Progenitor cell of endocrine pancreas (in vitro differentiated cells): ENCODE data around the gene MAGI1. TPM values are rescaled to one million over a fixed set of nuclear protein-coding genes. Genes with fewer than 3 reads are reported as not detected.
A peak's percentile ranks its signal among the peaks of the same experiment; 100 is the strongest.
"Not testable (repeated sequence)": the region's sequence is repeated elsewhere in the genome, so short reads cannot be mapped to it uniquely, and the experiment has no call there.

ENCODE experiments used
- DNase-seq: peaks from one replicate; pipeline ENCODE4 v3.0.0; 2021; ENCODE audit warnings: low spot score; ENCODE audit not compliant: unreplicated experiment
- H3K27ac Mint-ChIP-seq: 2 replicates; pipeline ENCODE4 v1.8.0; 2021; ENCODE audit warnings: mild to moderate bottlenecking, moderate library complexity, mixed read lengths
- H3K27me3 Mint-ChIP-seq: 2 replicates; pipeline ENCODE4 v1.8.0; 2021; ENCODE audit warnings: mixed read lengths
- H3K36me3 Mint-ChIP-seq: 2 replicates; pipeline ENCODE4 v1.8.0; 2022; ENCODE audit warnings: mixed read lengths; ENCODE audit not compliant: insufficient read depth
- H3K4me1 Mint-ChIP-seq: 2 replicates; pipeline ENCODE4 v1.8.0; 2021; ENCODE audit warnings: low read depth, mixed read lengths
- H3K4me3 Mint-ChIP-seq: 2 replicates; pipeline ENCODE4 v1.8.0; 2021; ENCODE audit warnings: low read depth, mild to moderate bottlenecking, moderate library complexity, mixed read lengths
- H3K9me3 Mint-ChIP-seq: 2 replicates; pipeline ENCODE4 v1.8.0; 2021; ENCODE audit warnings: low read depth, mixed read lengths
- CTCF ChIP-seq: fragments of 200-600 bp; sonication (generic); IDR thresholded peaks from one replicate; pipeline ENCODE4 v1.5.0; 2021; ENCODE audit warnings: antibody characterized with exemption, mild to moderate bottlenecking; ENCODE audit not compliant: unreplicated experiment
- total RNA-seq: library from RNA; stranded (reverse); gene quantifications from 2 replicates; pipeline ENCODE4 v1.2.1, GENCODE V29; 2021

Gene MAGI1
- total RNA-seq, 1 donor from 2014 or later = 142 TPM

DNA sequence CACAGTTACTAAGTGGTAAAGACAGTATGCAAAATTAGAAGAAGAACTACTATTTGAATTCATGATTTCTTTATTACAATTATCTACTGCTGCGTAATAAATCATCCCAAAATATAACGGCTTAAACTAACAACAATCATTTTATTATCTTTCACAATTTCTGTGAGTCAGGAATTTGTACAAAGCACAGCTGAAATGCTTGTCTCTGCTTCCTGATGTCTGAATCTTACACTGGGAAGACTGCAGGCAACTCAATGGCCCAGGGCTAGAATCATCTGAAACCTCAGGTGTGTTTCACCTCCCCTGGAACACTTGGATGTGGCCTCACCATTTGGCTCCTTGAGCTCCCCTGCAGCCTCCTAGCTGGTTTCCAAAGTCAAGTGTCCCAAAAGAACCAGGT lies 145.1 kb downstream of the MAGI1 start:
- no peaks in the 10 kb centered on the region for H3K36me3 Mint-ChIP-seq
- H3K27ac Mint-ChIP-seq = peak overlapping the region; percentile 9
- H3K4me3 Mint-ChIP-seq = no peak overlapping the region
- no peaks in the 10 kb centered on the region for H3K9me3 Mint-ChIP-seq
- no peaks in the 10 kb centered on the region for H3K27me3 Mint-ChIP-seq
- no peak for TF ChIP-seq CTCF
- peaks cover 29% of the 10 kb centered on the region for H3K4me1 Mint-ChIP-seq
- no peak for DNase-seq

- not testable (repeated sequence) for H3K27me3 Mint-ChIP-seq, H3K27ac Mint-ChIP-seq, DNase-seq, H3K36me3 Mint-ChIP-seq, H3K4me3 Mint-ChIP-seq, H3K9me3 Mint-ChIP-seq
- H3K4me1 Mint-ChIP-seq = peaks cover 34% of the 10 kb centered on the region
Observed at GRCh38 chr3:65891477-65891876, 147.2 kb downstream of the MAGI1 start.

GRCh38 chr3:65890328-65890727 lies 148.4 kb downstream of the MAGI1 start:
- Mint-ChIP-seq H3K9me3 (no peaks in the 10 kb centered on the region), H3K27me3 (no peaks in the 10 kb centered on the region), H3K36me3 (peaks cover 1% of the 10 kb centered on the region), H3K4me1 (peaks cover 31% of the 10 kb centered on the region), H3K4me3 (no peak overlapping the region), H3K27ac (no peak overlapping the region)
- no peak for TF ChIP-seq CTCF
- no peak for DNase-seq

DNA sequence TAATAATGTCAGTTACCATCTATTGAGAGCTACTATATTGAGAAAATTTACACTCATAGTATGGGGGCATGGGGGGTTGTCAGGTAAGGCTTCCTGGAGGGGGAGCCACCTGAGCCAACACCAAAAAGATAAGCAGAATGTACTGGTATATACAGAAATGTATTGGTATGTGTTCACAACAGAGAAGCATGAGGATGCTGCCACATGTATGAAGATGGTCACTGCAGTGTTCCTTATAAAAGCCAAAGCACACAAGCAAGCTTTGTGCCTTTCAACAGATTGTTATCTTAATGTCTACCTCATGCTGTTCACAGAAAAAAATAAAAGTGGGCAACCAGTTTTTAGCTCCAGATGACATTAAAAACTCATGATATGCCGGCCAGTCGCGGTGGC lies 149.0 kb downstream of the MAGI1 start:
- Mint-ChIP-seq H3K4me3 (no peak overlapping the region), H3K4me1 (peaks cover 27% of the 10 kb centered on the region), H3K27me3 (no peaks in the 10 kb centered on the region), H3K9me3 (no peaks in the 10 kb centered on the region), H3K36me3 (peaks cover 1% of the 10 kb centered on the region), H3K27ac (peak overlapping the region; percentile 64)
- no peak for DNase-seq
- TF ChIP-seq CTCF = no peak

DNA sequence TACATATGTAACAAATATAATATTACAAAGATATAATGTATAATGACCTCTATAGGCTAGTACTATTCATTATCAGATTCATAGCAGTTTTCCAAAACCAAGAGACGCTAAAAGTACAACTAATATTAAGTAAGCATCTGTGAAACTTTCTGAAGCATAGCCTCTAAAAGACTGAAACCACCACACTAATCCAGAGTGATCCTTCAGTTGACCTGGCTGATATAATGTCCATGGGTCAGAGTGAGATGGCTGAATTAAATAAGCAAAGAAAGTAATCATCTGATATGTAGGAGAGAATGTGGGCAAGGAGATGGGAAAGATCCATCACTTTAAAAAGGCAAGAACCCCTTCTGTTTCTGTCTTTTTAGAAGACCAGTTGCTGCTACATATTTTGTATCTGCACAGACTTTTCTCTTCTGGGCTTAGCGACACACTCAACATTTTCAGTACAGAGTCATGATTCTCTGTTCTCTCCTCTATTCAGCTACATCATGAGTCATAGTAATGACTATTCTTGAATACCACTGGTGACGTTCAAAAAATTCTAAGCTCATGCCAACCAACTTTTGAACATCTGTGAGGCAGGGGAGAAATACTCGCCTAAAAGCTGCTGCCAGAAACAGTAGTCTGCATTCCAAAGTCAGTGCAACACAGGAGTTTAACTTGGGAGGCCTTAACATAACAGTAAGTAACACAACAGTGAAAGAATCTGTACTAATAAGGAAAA lies 149.6 kb downstream of the MAGI1 start:
- no peak for TF ChIP-seq CTCF
- Mint-ChIP-seq H3K9me3 (no peaks in the 10 kb centered on the region), H3K4me1 (peaks cover 32% of the 10 kb centered on the region)

DNA sequence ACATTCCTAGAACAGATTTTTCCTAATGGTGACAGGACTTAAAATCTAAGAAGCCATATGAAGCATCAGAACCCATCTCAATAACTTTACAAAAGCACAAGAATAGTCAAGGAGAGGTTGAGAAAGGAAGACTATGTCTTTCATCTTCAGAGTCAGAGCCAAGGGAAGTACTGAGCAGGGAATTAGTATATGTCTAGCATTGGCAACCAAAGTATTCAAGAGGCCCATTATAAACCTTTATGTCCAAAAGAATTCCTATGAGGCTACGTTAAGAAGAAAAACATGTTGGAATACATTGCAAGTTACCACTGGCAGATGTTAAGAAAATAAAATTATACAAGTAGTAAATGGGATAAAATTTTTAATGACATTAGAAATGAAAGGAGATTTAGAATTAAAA lies 150.5 kb downstream of the MAGI1 start:
- peaks cover 1% of the 10 kb centered on the region for H3K36me3 Mint-ChIP-seq
- no peak for DNase-seq
- no peaks in the 10 kb centered on the region for H3K27me3 Mint-ChIP-seq
- H3K27ac Mint-ChIP-seq = no peak overlapping the region
- H3K4me3 Mint-ChIP-seq = no peak overlapping the region
- H3K4me1 Mint-ChIP-seq = peaks cover 32% of the 10 kb centered on the region
- TF ChIP-seq CTCF = no peak
- H3K9me3 Mint-ChIP-seq = no peaks in the 10 kb centered on the region

More for the DNA sequence above, 149.6 kb downstream of the MAGI1 start:
- H3K27ac Mint-ChIP-seq = peak overlapping the region; percentile 64
- H3K4me3 Mint-ChIP-seq = no peak overlapping the region
- H3K27me3 Mint-ChIP-seq = no peaks in the 10 kb centered on the region
- no peak for DNase-seq
- peaks cover 1% of the 10 kb centered on the region for H3K36me3 Mint-ChIP-seq
